Smooth muscle cell (in vitro differentiated cells): ENCODE data around the gene NPSR1. TPM values are rescaled to one million over a fixed set of nuclear protein-coding genes. Genes with fewer than 3 reads are reported as not detected.

Experiments used
- DNase-seq: peaks from one replicate; lab custom pipeline; 2025; ENCODE audit not compliant: unreplicated experiment; lab: John Stamatoyannopoulos, UW
- H2AFZ ChIP-seq: fragments of 200-600 bp; sonication (generic); 2 replicates; pipeline ENCODE4 v1.6.0; 2016; ENCODE audit warnings: antibody characterized with exemption, low read depth, mild to moderate bottlenecking
- H3F3A ChIP-seq: fragments of 200-600 bp; sonication (generic); 2 replicates; pipeline ENCODE4 v1.6.0; 2017; ENCODE audit warnings: antibody characterized with exemption, low read depth
- H3K27ac ChIP-seq: fragments of 200-600 bp; sonication (generic); 2 replicates; pipeline ENCODE4 v1.5.1; 2016; ENCODE audit warnings: low read depth, mild to moderate bottlenecking
- H3K27me3 ChIP-seq: fragments of 200-600 bp; sonication (generic); 2 replicates; pipeline ENCODE4 v1.6.1; 2016; ENCODE audit warnings: low read depth, mild to moderate bottlenecking
- H3K36me3 ChIP-seq: fragments of 200-600 bp; sonication (generic); 2 replicates; pipeline ENCODE4 v1.5.1; 2016; ENCODE audit warnings: low read depth
- H3K4me1 ChIP-seq: fragments of 200-600 bp; sonication (generic); 2 replicates; pipeline ENCODE4 v1.5.1; 2016; ENCODE audit warnings: low read depth
- H3K4me2 ChIP-seq: fragments of 200-600 bp; sonication (generic); 2 replicates; pipeline ENCODE4 v1.6.0; 2016; ENCODE audit warnings: mild to moderate bottlenecking
- H3K4me3 ChIP-seq: fragments of 200-600 bp; sonication (generic); 2 replicates; pipeline ENCODE4 v1.5.1; 2016; ENCODE audit warnings: mild to moderate bottlenecking
- H3K79me2 ChIP-seq: fragments of 200-600 bp; sonication (generic); 2 replicates; pipeline ENCODE4 v1.6.0; 2016; ENCODE audit warnings: low read depth, mild to moderate bottlenecking
- H3K9ac ChIP-seq: fragments of 200-600 bp; sonication (generic); 2 replicates; pipeline ENCODE4 v1.6.0; 2016; ENCODE audit warnings: low read depth
- H3K9me3 ChIP-seq: fragments of 200-600 bp; sonication (generic); replicated peaks from 2 replicates; pipeline ENCODE4 v1.5.1; 2016; ENCODE audit warnings: low read depth
- H4K20me1 ChIP-seq: fragments of 200-600 bp; sonication (generic); 2 replicates; pipeline ENCODE4 v1.6.0; 2016; ENCODE audit warnings: low read depth
- CTCF ChIP-seq: fragments of 200-600 bp; sonication (generic); IDR thresholded peaks from 2 replicates; pipeline ENCODE4 v1.5.1; 2017; ENCODE audit warnings: borderline replicate concordance, mild to moderate bottlenecking, antibody characterized with exemption; ENCODE audit not compliant: insufficient read depth, poor library complexity, severe bottlenecking
- WGBS: methylation state at CpG from one replicate; pipeline ENCODE4 v1.1.7; 2016; ENCODE audit warnings: low lambda C conversion rate; 5-methylcytosine and 5-hydroxymethylcytosine counted together
- polyA plus RNA-seq: library from polyadenylated mRNA; unstranded; fragments of >200 nt; fragmentation: Nextera tagmentation; extraction: Ambion mirVana; gene quantifications from 2 replicates; pipeline ENCODE4 v1.2.1, GENCODE V29; 2016
- total RNA-seq: library from RNA; depleted of rRNA; stranded (reverse); fragments of >200 nt; gene quantifications from 2 replicates; pipeline ENCODE4 v1.2.3, GENCODE V29; 2014

Gene NPSR1
- total and polyA plus RNA-seq, 2 experiments from 2014 or later: not detected

DNA sequence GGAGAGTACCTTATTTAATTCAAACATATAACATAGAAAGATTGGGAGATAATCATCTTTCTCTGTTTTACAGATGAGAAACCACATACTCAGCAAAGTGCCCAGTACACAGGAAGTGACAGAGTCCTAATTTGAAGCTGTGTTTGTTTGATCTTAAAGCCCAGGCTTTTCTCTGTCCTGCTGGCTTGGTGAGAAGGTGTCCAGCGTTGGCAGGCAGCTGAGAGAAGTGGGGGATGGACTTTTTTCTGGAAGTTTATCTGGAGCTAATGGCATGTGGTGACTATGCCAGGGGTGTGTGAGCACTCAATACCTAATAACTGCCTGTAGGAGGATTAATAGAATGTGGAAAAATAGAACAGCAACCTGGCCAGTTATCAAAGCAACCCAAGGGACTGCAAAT lies 60.8 kb downstream of the NPSR1 start:
- no peak overlapping the region for H3K27ac ChIP-seq
- H3K4me1 ChIP-seq: no peaks in the 10 kb centered on the region

DNA sequence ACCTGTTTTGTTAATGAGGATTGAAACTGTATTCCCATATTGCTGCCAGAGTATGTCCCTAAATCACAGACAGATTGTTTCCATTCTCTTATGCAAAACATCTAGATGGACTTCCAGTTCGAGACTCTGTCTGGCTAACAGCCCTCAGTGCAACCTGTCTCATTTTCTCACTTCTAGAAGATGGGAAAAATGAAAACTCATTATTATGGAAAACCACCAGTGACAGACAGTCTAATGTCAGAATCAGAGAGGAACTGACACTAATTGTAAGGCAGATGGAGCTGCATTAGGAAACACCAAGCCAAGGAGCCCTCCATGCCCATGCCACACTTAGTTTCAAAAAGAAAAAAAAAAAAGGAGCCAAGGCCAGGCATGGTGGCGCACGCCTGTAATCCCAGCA lies 61.6 kb downstream of the NPSR1 start:
- H3K4me3 ChIP-seq: no peak overlapping the region
- no peaks in the 10 kb centered on the region for H3K4me1 ChIP-seq
- no peaks in the 10 kb centered on the region for H3F3A ChIP-seq
- 96% methylated on average over 3 of the region's 3 CpGs for WGBS
- DNase-seq: no peak
- H3K9ac ChIP-seq: no peak overlapping the region
- H3K9me3 ChIP-seq: no peaks in the 10 kb centered on the region
- no peaks in the 10 kb centered on the region for H4K20me1 ChIP-seq
- H3K27ac ChIP-seq: no peak overlapping the region
- H2AFZ ChIP-seq: no peak overlapping the region
- H3K36me3 ChIP-seq: no peaks in the 10 kb centered on the region
- H3K27me3 ChIP-seq: no peaks in the 10 kb centered on the region
- H3K79me2 ChIP-seq: no peaks in the 10 kb centered on the region
- no peak for TF ChIP-seq CTCF
- H3K4me2 ChIP-seq: no peak overlapping the region

More for the DNA sequence above, 60.8 kb downstream of the NPSR1 start:
- peak overlapping the region; percentile 31 for H2AFZ ChIP-seq
- H3K9ac ChIP-seq: no peak overlapping the region
- H3K4me2 ChIP-seq: peak overlapping the region; percentile 10
- H3F3A ChIP-seq: no peaks in the 10 kb centered on the region
- no peaks in the 10 kb centered on the region for H3K36me3 ChIP-seq
- no peak for TF ChIP-seq CTCF
- no peaks in the 10 kb centered on the region for H3K9me3 ChIP-seq
- no peak overlapping the region for H3K4me3 ChIP-seq
- no peak for DNase-seq
- no peaks in the 10 kb centered on the region for H4K20me1 ChIP-seq
- 32% methylated on average over 1 of the region's 1 CpG for WGBS
- H3K79me2 ChIP-seq: no peaks in the 10 kb centered on the region
- H3K27me3 ChIP-seq: no peaks in the 10 kb centered on the region

DNA sequence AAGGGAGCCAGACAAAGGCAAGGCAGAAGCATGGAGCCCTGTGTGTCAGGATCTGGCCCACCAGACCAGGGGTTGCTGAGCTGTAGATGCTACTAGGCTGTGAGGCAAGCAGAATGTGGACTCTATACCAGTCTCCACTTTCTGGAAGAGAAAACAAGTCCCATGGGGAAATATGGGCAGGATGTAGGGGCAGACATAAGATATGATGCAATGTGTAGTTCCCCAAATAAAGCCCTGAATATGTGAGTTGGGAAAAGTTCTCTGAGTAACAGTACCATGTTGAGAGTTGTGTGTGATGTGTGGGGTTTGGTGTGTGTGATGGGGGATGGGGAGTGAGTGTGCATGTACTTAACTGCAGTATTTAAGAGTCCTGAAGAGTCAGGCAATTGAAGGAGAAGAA lies 62.3 kb downstream of the NPSR1 start:
- no peaks in the 10 kb centered on the region for H3K9me3 ChIP-seq
- H3K4me3 ChIP-seq: no peak overlapping the region
- H3K27ac ChIP-seq: no peak overlapping the region
- H4K20me1 ChIP-seq: no peaks in the 10 kb centered on the region
- no peak overlapping the region for H3K9ac ChIP-seq
- H3K27me3 ChIP-seq: no peaks in the 10 kb centered on the region
- H3K4me1 ChIP-seq: no peaks in the 10 kb centered on the region
- H3K36me3 ChIP-seq: no peaks in the 10 kb centered on the region
- H3K4me2 ChIP-seq: no peak overlapping the region
- no peaks in the 10 kb centered on the region for H3K79me2 ChIP-seq
- no peaks in the 10 kb centered on the region for H3F3A ChIP-seq
- H2AFZ ChIP-seq: no peak overlapping the region
- TF ChIP-seq CTCF: no peak
- no peak for DNase-seq

DNA sequence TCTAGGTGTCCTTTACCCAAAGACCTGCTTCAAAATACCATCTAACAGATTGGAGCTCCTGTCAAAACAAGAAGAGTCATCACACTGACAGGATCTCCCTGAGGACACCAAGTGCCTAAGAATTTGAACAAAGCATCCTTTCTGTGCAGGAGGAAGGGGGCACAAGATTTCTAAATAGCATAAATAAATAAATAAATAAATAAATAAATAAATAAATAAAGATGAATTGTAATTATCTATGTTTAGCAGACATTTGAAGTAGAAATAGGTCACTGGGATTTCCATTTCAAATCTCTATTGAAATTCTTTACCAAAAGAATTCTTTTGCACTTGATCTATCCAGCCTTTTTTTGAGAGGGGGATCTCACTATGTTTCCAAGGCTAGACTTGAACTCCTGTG lies 65.3 kb downstream of the NPSR1 start:
- no peak overlapping the region for H2AFZ ChIP-seq
- no peaks in the 10 kb centered on the region for H3K36me3 ChIP-seq
- no peak overlapping the region for H3K4me2 ChIP-seq
- no peak for TF ChIP-seq CTCF
- H4K20me1 ChIP-seq: no peaks in the 10 kb centered on the region
- no peaks in the 10 kb centered on the region for H3K9me3 ChIP-seq
- no peak overlapping the region for H3K9ac ChIP-seq
- H3K27ac ChIP-seq: no peak overlapping the region
- H3K4me3 ChIP-seq: no peak overlapping the region
- H3F3A ChIP-seq: no peaks in the 10 kb centered on the region
- H3K27me3 ChIP-seq: no peaks in the 10 kb centered on the region
- no peaks in the 10 kb centered on the region for H3K79me2 ChIP-seq
- no peaks in the 10 kb centered on the region for H3K4me1 ChIP-seq
- DNase-seq: no peak
